Erythroblast (primary cell): ENCODE results near the gene CSRP1.

ENCODE experiments used
- GATA1 ChIP-seq: IDR thresholded peaks from 2 replicates; pipeline ENCODE4 v1.6.1; 2011; ENCODE audit warnings: low read depth, mild to moderate bottlenecking, control low read depth, low read length, moderate library complexity
- POLR2A ChIP-seq: IDR thresholded peaks from 2 replicates; pipeline ENCODE4 v1.6.1; 2011; ENCODE audit warnings: mild to moderate bottlenecking, low read length

DNA sequence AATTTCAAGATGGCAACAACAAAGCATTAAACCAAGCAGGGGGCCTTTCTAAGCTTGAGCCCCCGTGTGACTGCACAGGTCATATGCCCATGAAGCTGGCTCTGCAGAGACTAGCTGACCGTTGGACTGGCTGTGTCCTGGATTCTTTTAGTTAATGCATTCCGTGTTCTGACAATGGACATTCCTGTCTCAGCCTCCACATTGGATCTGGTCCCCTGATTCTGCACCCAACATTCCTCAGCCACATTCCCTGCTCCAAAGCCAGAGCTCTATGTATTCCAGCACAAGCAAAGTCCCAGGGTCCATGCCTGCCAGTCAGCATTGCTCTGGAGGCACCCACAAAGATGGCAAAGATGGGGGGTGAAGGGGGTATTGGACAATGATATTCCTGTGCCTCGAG lies 26.9 kb upstream of the CSRP1 start:
- no peak for TF ChIP-seq POLR2A
- TF ChIP-seq GATA1 = no peak
